ENCODE results near the gene PCDHGB7. TPM values are rescaled to one million over a fixed set of nuclear protein-coding genes. Genes with fewer than 3 reads are reported as not detected.
"Not testable (repeated sequence)": the region's sequence is repeated elsewhere in the genome, so short reads cannot be mapped to it uniquely, and the experiment has no call there.

The PCDHGB7 gene
- total RNA-seq: under 1 TPM in 1 of 3 donors, not detected in 2; 0.15 TPM

GRCh38 chr5:141417494-141418172 lies at the start of gene PCDHGB7:
PCDHGB7 (plus strand) TSS chr5:141417677; CDS start chr5:141417860, 183 bp downstream.
- H3K36me3 Mint-ChIP-seq (ENCODE audit: insufficient read depth): peaks cover 18% of the 10 kb centered on the region
- H3K27me3 Mint-ChIP-seq (ENCODE audit: low read depth): peaks cover 88% of the 10 kb centered on the region
- not testable (repeated sequence) for DNase-seq
- peak within 1 kb of the TSS; percentile 66 for H3K4me3 Mint-ChIP-seq
- peak; percentile 64 to 72 for ATAC-seq
- H3K4me1 Mint-ChIP-seq (ENCODE audit: low read depth): peaks cover 16% of the 10 kb centered on the region
- H3K9me3 Mint-ChIP-seq: peaks cover 31% of the 10 kb centered on the region

GRCh38 chr5:141369994-141370848 lies 47.3 kb upstream of the PCDHGB7 start, which contains the start of gene PCDHGB3:
PCDHGB3 (plus strand) TSS chr5:141370242; CDS start chr5:141370395, 153 bp downstream.
- H3K4me3 Mint-ChIP-seq: peak within 1 kb of the TSS; percentile 77
- ATAC-seq (peak; percentile 73 to 80), DNase-seq (no peak)
- H3K9me3 Mint-ChIP-seq: peaks cover 26% of the 10 kb centered on the region
- H3K36me3 Mint-ChIP-seq (ENCODE audit: insufficient read depth): peaks cover 2% of the 10 kb centered on the region
- H3K27me3 Mint-ChIP-seq (ENCODE audit: low read depth): peaks cover 86% of the 10 kb centered on the region
- peaks cover 2% of the 10 kb centered on the region for H3K4me1 Mint-ChIP-seq (ENCODE audit: low read depth)

GRCh38 chr5:141371572-141372475 lies 45.7 kb upstream of the PCDHGB7 start:
- H3K36me3 Mint-ChIP-seq (ENCODE audit: insufficient read depth): peaks cover 2% of the 10 kb centered on the region
- no peak overlapping the region for H3K4me3 Mint-ChIP-seq
- peaks cover 85% of the 10 kb centered on the region for H3K27me3 Mint-ChIP-seq (ENCODE audit: low read depth)
- DNase-seq (no peak), ATAC-seq (no peak)
- peaks cover 23% of the 10 kb centered on the region for H3K9me3 Mint-ChIP-seq
- H3K4me1 Mint-ChIP-seq (ENCODE audit: low read depth): peaks cover 2% of the 10 kb centered on the region

- peak within 1 kb of the TSS; percentile 19 for H3K4me3 Mint-ChIP-seq
- no peak for ATAC-seq
- H3K4me1 Mint-ChIP-seq (ENCODE audit: low read depth): peaks cover 2% of the 10 kb centered on the region
- H3K27me3 Mint-ChIP-seq (ENCODE audit: low read depth): peaks cover 80% of the 10 kb centered on the region
- peaks cover 27% of the 10 kb centered on the region for H3K9me3 Mint-ChIP-seq
- no peak for DNase-seq
- peaks cover 2% of the 10 kb centered on the region for H3K36me3 Mint-ChIP-seq (ENCODE audit: insufficient read depth)
Measured at GRCh38 chr5:141373673-141374317, 43.7 kb upstream of the PCDHGB7 start, which contains the start of gene PCDHGA6. PCDHGA6 (plus strand) TSS chr5:141373891; CDS start chr5:141374084, 193 bp downstream.

DNA sequence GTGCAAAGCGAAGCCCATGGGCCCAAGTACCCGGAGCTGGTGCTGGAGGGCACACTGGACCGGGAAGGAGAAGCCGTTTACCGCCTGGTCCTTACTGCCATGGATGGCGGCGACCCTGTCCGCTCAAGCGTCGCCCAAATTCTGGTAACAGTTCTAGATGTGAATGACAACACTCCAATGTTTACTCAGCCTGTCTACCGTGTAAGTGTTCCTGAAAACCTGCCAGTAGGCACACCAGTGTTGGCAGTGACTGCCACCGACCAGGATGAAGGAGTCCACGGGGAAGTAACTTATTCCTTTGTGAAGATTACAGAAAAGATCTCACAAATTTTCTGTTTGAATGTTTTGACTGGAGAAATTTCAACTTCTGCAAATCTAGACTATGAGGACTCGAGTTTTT lies 42.9 kb upstream of the PCDHGB7 start:
- Mint-ChIP-seq H3K9me3 (peaks cover 30% of the 10 kb centered on the region), H3K4me3 (no peak overlapping the region), H3K27me3 (ENCODE audit: low read depth) (peaks cover 81% of the 10 kb centered on the region), H3K4me1 (ENCODE audit: low read depth) (peaks cover 2% of the 10 kb centered on the region), H3K36me3 (ENCODE audit: insufficient read depth) (peaks cover 2% of the 10 kb centered on the region)
- no peak for ATAC-seq
- no peak for DNase-seq

GRCh38 chr5:141375444-141376155 lies 41.9 kb upstream of the PCDHGB7 start:
- H3K4me3 Mint-ChIP-seq; DNase-seq; H3K4me1 Mint-ChIP-seq (ENCODE audit: low read depth); H3K36me3 Mint-ChIP-seq (ENCODE audit: insufficient read depth); ATAC-seq: not testable (repeated sequence)
- H3K27me3 Mint-ChIP-seq (ENCODE audit: low read depth): peaks cover 82% of the 10 kb centered on the region
- peaks cover 30% of the 10 kb centered on the region for H3K9me3 Mint-ChIP-seq

- DNase-seq: no peak
- no peak for ATAC-seq
- peaks cover 2% of the 10 kb centered on the region for H3K36me3 Mint-ChIP-seq (ENCODE audit: insufficient read depth)
- H3K27me3 Mint-ChIP-seq (ENCODE audit: low read depth): peaks cover 75% of the 10 kb centered on the region
- H3K4me3 Mint-ChIP-seq: peak within 1 kb of the TSS; percentile 74
- H3K9me3 Mint-ChIP-seq: peaks cover 29% of the 10 kb centered on the region
- peaks cover 2% of the 10 kb centered on the region for H3K4me1 Mint-ChIP-seq (ENCODE audit: low read depth)
Measured at GRCh38 chr5:141382469-141383294, 34.8 kb upstream of the PCDHGB7 start, which contains the start of gene PCDHGA7. PCDHGA7 (plus strand) TSS chr5:141382742; CDS start chr5:141382900, 158 bp downstream.

GRCh38 chr5:141383345-141383744 lies 34.1 kb upstream of the PCDHGB7 start:
- DNase-seq: no peak
- Mint-ChIP-seq H3K36me3 (ENCODE audit: insufficient read depth) (peaks cover 3% of the 10 kb centered on the region), H3K4me3 (no peak overlapping the region), H3K9me3 (peaks cover 30% of the 10 kb centered on the region), H3K4me1 (ENCODE audit: low read depth) (peaks cover 2% of the 10 kb centered on the region), H3K27me3 (ENCODE audit: low read depth) (peaks cover 76% of the 10 kb centered on the region)
- ATAC-seq: no peak

DNA sequence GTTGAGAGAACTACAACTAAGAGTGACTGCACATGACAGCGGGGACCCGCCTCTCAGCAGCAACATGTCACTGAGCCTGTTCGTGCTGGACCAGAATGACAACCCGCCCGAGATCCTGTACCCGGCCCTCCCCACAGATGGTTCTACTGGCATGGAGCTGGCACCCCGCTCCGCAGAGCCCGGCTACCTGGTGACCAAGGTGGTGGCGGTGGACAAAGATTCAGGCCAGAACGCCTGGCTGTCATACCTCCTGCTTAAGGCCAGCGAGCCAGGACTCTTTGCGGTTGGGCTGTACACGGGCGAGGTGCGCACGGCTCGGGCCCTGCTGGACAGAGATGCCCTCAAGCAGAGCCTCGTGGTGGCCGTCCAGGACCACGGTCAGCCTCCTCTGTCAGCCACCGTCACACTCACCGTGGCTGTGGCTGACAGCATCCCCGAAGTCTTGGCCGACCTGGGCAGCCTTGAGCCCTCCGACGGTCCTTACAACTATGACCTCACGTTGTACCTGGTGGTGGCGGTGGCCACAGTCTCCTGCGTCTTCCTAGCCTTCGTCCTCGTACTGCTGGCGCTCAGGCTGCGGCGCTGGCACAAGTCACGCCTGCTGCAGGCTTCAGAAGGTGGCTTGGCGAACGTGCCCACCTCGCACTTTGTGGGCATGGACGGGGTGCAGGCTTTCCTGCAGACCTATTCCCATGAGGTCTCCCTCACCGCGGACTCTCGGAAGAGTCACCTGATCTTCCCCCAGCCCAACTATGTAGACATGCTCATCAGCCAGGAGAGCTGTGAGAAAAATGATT lies 32.8 kb upstream of the PCDHGB7 start:
- peaks cover 77% of the 10 kb centered on the region for H3K27me3 Mint-ChIP-seq (ENCODE audit: low read depth)
- H3K9me3 Mint-ChIP-seq: peaks cover 34% of the 10 kb centered on the region

DNA sequence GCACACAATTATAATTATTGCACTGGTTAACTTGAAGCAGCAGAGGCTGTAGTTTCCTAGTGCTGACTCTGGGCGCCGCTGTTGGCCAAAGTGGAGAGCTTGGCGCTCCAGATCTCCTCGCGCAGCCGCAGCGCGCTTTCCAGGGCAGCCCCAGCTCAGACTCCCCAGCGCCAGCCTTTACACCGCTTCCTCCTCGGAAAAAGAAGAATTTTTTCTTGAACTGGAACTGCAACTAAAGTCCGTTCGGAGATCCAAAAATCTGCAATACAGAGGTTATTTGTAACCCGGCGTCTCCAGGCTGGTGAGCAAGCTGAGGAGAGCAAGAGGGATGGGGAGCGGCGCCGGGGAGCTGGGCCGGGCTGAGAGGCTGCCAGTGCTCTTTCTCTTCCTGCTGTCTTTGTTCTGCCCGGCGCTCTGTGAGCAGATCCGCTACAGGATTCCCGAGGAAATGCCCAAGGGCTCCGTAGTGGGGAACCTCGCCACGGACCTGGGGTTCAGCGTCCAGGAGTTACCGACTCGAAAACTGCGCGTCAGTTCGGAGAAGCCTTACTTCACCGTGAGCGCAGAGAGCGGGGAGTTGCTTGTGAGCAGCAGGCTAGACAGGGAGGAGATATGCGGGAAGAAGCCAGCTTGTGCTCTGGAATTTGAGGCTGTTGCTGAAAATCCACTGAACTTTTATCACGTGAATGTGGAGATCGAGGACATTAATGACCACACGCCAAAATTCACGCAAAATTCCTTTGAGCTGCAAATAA lies 29.7 kb upstream of the PCDHGB7 start, which contains the start of gene PCDHGB4:
PCDHGB4 (plus strand) TSS at position 142 of the 755 bp plus-strand sequence; CDS start at position 329, 187 bp downstream.
- ATAC-seq: peak; percentile 41 to 51
- Mint-ChIP-seq H3K27me3 (ENCODE audit: low read depth) (peaks cover 76% of the 10 kb centered on the region), H3K9me3 (peaks cover 34% of the 10 kb centered on the region)
- H3K4me3 Mint-ChIP-seq; H3K36me3 Mint-ChIP-seq (ENCODE audit: insufficient read depth); DNase-seq; H3K4me1 Mint-ChIP-seq (ENCODE audit: low read depth): not testable (repeated sequence)

More for the DNA sequence above, 32.8 kb upstream of the PCDHGB7 start:
- H3K4me1 Mint-ChIP-seq (ENCODE audit: low read depth): peaks cover 2% of the 10 kb centered on the region
- peaks cover 5% of the 10 kb centered on the region for H3K36me3 Mint-ChIP-seq (ENCODE audit: insufficient read depth)
- H3K4me3 Mint-ChIP-seq: no peak overlapping the region
- ATAC-seq (no peak), DNase-seq (no peak)

DNA sequence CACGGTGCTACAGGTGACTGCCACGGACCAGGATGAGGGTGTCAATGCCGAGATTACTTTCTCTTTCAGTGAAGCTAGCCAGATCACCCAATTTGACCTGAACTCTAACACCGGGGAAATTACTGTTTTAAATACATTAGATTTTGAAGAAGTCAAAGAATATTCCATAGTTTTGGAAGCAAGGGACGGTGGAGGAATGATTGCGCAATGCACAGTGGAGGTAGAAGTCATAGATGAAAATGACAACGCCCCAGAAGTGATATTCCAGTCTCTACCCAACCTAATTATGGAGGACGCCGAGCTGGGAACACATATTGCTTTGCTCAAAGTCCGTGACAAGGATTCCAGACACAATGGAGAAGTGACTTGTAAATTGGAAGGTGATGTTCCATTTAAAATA lies 28.8 kb upstream of the PCDHGB7 start:
- Mint-ChIP-seq H3K27me3 (ENCODE audit: low read depth) (peaks cover 75% of the 10 kb centered on the region), H3K9me3 (peaks cover 36% of the 10 kb centered on the region), H3K4me1 (ENCODE audit: low read depth) (no peaks in the 10 kb centered on the region), H3K36me3 (ENCODE audit: insufficient read depth) (peaks cover 5% of the 10 kb centered on the region), H3K4me3 (no peak overlapping the region)
- DNase-seq: no peak
- no peak for ATAC-seq

Measured in activated T-cell treated with anti-CD3 and anti-CD28 coated beads, Interleukin-2, amount 50 U/mL, for 4 hours (primary cell).